Stimulated activated CD4-positive, alpha-beta T cell treated with anti-CD3 and anti-CD28 coated beads, Interleukin-15, amount 100 ng/mL, for 24 hours (primary cell): Measurements from ENCODE around the gene NCAPD2.
"Not testable (repeated sequence)": the region's sequence is repeated elsewhere in the genome, so short reads cannot be mapped to it uniquely, and the experiment has no call there.

Experiments used
- DNase-seq: peaks from one replicate; pipeline ENCODE4 v3.0.0-alpha.2; 2020

Gene NCAPD2

DNA sequence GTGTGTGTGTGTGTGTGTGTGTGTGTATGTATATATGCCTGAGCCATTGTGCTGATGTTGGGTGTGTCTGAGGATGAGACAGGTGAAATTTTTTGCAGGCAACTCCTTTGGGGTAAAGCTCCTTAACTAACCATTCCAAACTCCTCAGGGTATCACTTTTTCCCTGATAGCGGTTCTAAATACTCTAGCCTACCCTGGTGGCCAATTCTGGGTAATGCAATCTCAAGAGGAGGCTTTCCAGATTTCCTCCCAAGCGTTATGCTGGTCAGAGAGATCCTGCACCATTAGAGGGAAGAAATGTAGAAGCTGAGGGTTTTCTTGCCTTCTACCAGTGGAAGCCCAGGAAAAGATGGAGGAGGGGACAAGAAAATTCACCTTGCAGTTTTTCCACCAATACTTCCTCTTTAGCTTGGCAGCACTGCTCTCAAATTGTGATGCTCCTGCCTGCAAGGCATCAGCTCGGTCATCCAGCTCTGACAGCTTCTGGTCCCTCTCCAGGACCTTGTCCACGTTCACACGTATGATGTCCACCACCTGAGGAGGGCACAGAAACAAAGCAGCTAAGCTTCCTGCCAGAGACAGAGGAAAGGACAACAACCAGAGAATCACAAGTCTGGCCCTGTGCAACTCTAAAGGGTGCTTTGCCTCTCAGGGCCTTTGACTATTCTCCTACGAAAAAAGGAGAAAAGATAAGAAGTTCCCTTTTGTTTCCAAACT is 28.3 kb upstream of the NCAPD2 start:
- peak; percentile 49 for DNase-seq

DNA sequence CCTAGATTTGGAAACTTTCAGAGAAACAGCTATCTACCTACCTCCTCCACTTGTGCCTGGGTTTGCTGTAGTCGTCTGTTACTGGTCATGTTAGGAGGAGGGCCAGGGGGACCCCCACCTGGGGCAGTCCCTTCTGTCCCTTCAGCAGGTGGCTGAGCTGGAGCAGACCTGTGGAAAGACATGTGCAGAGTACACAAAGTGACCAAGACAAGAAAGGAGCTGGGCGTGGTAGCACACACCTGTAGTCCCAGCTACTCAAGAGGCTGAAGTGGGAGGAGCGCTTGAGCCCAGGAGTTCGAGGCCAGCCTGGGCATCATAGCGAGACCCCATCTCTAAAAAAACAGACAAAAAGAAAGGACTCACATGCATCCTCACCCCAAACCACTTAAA is 27.7 kb upstream of the NCAPD2 start:
- no peak for DNase-seq

DNA sequence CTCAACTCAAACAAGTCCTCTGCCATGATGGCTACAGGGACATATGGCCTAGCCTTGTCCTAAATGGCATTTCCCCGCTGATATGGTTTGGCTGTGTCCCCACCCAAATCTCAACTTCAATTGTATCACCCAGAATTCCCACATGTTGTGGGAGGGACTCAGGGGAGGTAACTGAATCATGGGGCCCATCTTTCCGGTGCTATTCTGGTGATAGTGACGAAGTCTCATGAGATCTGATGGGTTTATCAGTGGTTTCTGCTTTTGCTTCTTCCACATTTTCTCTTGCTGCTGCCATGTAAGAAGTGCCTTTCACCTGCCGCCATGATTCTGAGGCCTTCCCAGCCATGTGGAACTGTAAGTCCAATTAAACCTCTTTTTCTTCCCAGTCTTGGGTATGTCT is 27.2 kb upstream of the NCAPD2 start:
- DNase-seq: not testable (repeated sequence)

DNA sequence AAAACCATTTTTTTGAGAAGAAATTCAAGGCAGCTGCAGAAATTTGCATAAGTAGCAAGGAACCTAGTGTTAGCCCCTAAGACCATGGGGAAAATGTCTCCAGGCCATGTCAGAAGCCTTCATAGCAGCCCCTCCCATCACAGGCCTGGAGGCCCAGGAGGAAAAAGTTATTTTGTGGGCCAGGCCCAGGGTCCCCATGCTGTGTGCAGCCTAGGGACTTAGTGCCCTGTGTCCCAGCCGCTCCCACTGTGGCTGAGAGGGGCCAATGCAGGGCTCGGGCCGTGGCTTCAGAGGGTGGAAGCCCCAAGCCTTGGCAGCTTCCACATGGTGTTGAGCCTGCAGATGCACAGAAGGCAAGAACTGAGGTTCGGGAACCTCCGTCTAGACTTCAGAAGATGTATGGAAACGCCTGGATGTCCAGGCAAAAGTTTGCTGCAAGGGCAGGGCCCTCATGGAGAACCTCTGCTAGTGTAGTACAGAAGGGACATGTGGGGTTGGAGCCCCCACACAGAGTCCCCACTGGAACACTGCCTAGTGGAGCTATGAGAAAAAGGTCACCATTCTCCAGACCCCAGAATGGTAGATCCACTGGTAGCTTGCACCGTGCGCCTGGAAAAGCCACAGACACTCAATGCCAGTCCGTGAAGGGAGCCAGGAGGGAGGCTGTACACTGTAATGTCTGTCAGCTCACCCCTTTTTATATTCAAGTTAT is 26.2 kb upstream of the NCAPD2 start:
- DNase-seq: not testable (repeated sequence)

DNA sequence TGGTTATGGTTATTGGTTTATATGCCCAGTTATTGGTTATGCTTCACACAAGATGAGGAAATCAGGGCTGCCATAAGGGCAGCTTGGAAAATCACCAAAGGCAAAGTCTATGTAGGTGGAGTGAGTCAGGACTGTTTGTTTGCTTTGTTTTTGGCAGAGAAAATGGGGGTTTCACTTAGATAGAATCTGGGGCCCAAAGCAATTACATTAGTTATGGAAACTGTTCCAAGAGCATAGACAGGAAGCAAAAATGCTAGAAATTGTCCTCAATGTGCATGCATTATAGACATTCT is 25.7 kb upstream of the NCAPD2 start:
- DNase-seq: no peak

DNA sequence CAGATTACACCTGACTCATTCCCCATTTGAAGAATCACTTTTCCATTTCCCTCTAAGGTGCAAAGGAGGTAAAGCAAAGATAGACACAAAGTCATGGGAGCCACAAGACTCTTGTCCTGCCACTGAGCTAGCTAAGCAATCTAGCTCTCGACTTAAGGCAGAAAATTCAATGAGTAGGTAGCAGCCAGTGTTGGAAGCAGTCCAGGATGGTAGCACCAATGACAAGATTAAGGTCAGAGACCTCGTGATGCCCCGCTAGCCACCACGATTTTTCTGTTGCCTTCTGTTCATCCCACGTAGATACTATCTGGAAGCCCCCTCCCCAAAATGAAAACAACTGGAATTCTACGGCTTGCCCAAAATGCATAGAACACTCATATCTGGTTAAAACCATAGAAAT is 24.8 kb upstream of the NCAPD2 start:
- DNase-seq: no peak

DNA sequence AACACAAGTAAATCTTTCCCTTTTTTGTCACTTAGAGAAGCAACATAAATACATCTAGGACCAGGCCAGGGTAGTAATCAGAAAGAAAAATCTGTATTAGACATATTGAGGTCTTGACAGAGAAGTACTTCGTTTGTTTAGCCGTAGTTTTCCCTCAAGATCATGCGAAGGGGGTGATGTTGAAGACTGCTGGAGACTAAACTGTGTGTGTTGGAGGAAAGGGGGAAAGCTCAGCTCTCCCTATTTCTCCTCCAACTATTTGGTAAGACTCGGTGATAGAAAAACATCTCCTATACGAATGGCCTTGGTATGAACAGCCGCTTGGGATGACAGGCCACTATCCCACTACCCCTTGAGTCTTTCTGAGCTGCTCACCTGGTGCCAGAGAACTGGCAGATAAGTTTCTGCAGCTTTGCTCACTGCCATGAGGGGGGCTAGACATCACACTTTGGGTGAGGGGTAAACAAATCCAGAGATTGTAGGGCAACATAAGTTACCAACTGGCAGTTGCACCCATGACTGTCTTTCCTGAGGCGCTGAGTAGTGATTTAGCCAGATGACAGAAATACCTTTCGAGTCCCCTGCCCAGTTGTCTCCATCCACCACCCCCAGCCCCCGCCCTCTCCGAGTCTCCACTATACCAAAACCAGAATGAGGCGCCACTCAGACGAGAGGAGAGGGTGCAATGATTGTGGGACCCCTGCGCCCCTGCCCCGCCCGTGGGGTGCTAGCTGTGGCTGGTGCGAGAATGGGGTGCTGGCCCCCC is 24.1 kb upstream of the NCAPD2 start:
- no peak for DNase-seq

DNA sequence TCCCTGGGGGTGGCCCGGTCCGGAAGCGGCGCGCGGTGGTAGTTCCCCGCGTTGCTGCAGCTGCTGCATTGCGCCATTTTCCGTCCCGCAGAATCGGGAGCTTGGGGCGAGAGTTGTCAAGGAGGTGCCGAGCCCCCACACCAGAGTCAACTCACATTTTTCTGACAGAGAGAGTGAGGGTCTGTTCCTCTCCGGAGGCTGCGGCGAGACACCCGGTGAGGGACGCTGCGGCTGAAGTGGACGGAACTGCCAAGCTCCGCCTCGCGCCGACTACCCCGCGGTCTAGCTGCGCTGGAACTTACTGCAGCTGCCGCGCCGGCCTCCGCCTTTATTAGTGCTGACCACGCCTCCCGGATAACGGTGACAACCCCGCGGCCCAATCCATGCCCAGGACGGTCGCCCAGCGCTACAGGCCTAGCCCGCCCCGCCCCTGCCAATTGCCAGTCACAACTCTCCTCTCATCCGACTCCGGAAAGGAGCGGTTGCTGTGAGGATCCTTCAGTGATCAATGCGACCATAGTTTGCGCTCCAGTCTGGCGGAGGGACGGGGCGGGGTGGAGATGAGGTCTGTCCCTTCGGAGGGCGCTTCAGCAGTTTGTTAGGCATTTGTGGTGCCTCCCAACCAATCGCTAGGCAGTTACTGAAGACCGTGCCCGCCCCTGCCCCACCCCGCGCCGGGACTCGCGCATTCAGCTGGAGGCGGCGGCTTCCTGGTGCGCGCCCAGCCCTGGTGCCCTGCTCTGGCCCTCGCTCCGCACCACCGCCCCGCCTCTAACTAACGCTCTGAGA is 23.3 kb upstream of the NCAPD2 start, which contains the start of gene VAMP1:
Gene VAMP1, minus strand, starts transcription at position 303 of the 789 bp plus-strand sequence. Its CDS starts 146 bp downstream, at position 157.
- peak; percentile 100 for DNase-seq

DNA sequence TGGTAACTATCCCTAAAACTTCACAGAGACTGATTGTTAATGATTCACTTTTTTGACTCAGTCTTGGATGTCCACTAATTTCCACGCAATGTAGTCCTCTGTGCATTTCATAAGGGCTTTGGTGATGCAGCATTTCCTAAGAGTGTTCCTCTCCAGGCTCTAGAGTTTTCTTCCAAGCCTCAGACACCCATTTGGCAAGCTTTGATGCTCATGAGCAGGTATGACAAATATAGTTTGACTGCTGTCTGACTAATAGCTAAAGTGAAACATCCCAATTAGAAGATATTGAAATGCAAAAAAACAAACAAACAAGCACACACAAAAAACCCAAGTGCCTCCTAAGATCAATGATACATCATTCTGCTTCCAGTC is 21.9 kb upstream of the NCAPD2 start:
- DNase-seq: no peak

DNA sequence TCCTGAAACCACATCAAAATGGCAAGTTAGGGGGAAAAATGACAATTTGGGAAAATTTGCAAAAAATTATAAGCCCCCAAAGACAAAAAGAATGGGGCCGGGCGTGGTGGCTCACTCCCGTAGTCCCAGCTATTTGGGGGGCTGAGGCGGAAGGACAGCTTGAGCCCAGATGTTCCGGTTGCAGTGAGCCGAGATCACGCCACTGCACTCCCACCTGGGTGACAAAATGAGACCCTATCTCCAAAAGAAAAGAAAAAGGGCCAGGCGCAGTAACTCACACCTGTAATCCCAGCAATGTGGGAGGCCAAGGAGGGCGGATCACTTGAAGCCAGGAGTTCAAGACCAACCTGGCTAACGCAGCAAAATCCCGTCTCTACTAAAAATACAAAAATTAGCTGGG is 21.4 kb upstream of the NCAPD2 start:
- no peak for DNase-seq

DNA sequence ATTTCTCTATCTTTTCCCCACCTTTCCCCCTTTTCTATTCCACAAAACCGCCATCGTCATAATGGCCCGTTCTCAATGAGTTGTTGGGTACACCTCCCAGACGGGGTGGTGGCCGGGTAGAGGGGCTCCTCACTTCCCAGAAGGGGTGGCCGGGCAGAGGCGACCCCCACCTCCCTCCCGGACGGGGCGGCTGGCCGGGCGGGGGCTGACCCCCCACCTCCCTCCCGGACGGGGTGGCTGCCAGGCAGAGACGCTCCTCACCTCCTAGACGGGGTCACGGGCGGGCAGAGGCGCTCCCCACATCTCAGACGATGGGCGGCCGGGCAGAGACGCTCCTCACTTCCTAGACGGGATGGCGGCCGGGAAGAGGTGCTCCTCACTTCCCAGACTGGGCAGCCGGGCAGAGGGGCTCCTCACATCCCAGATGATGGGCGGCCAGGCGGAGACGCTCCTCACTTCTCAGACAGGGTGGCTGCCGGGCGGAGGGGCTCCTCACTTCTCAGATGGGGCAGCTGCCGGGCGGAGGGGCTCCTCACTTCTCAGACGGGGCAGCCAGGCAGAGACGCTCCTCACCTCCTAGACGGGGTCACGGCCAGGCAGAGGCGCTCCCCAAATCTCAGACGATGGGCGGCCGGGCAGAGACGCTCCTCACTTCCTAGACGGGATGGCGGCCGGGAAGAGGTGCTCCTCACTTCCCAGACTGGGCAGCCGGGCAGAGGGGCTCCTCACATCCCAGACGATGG is 18.5 kb upstream of the NCAPD2 start:
- DNase-seq: not testable (repeated sequence)

DNA sequence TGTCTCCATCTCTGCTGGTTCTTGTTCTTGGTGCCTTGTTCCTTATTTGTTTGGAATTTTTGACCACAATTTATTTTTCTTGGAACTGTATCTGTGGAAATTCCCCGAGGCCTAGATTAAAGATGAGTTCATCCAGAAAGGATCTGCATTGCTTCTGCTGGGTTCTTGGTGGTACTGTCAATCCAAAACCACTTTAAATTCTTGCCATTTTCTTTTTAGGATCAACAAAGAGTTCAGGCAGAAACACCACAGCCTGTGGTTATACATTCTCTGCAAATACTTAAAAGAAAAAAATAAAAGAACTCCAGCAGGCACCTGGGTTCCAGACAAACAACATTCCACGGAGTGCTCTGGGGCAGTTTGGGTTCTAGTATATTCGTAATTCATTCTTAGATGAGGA is 17.4 kb upstream of the NCAPD2 start:
- no peak for DNase-seq

DNA sequence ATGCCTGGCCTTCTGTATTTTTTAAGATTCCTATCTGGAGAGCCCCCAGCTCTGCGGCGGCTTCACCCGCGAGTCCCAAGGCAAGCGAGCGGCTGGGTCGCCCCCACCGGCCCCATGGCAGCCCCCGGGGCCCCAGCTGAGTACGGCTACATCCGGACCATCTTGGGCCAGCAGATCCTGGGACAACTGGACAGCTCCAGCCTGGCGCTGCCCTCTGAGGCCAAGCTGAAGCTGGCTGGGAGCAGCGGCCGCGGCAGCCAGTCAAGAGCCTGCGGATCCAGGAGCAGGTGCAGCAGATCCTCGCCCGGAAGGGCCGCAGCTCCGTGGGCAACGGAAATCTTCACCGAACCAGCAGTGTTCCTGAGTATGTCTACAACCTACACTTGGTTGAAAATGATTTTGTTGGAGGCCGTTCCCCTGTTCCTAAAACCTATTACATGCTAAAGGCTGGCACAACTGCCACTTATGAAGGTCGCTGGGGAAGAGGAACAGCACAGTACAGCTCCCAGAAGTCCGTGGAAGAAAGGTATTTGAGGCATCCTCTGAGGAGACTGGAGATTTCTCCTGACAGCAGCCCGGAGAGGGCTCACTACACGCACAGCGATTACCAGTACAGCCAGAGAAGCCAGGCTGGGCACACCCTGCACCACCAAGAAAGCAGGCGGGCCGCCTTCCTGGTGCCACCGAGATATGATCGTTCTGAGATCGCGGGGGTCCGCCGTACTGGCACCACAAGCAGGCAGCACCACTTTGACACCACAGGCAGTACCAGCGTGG is 16.1 kb upstream of the NCAPD2 start:
- DNase-seq: not testable (repeated sequence)

DNA sequence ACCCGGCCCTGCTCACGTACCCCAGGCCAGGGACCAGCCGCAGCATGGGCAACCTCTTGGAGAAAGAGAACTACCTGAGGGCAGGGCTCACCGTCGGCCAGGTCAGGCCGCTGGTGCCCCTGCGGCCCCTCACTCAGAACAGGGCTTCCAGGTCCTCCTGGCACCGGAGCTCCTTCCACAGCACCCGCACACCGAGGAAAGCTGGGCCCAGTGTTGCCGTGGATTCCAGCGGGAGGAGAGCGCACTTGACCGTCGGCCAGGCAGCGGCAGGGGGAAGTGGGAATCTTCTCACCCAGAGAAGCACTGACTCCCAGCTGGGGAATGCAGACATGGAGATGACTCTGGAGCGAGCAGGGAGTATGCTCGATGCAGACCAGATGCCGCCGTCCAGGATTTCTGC is 15.5 kb upstream of the NCAPD2 start:
- DNase-seq: no peak

DNA sequence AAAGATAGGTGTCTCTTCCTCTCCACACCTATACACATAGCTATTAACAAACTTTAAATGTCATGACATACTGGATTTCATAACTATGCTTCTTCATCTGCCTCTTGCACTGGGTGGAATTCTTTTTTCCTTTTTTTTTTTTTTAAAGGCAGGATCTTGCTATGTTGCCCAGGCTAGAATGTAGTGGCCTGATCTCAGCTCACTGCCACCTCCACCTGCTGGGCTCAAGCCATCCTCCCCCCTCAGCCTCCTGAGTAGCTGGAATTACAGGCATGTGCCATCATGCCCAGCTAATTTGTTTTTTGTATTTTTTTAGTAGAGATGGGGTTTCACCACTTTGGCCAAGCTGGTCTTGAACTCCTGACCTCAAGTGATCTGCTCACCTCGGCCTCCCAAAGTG is 5.7 kb upstream of the NCAPD2 start:
- DNase-seq: no peak

DNA sequence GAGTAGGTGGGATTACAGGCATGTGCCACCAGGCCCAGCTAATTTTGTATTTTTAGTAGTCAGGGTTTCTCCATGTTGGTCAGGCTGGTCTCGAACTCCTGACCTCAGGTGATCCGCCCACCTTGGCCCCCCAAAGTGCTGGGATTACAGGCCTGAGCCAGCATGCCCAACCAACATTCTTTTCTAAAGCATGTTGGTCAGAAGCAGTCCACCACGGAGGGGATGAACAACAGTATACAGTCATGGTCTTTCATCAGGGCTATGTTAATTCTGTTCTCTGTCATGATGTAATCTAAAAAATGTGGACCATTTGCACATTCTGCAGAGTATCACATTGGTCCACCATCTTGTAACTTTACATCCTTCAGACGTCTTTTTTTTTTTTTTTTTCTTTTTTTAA is 4.5 kb upstream of the NCAPD2 start:
- DNase-seq: no peak

DNA sequence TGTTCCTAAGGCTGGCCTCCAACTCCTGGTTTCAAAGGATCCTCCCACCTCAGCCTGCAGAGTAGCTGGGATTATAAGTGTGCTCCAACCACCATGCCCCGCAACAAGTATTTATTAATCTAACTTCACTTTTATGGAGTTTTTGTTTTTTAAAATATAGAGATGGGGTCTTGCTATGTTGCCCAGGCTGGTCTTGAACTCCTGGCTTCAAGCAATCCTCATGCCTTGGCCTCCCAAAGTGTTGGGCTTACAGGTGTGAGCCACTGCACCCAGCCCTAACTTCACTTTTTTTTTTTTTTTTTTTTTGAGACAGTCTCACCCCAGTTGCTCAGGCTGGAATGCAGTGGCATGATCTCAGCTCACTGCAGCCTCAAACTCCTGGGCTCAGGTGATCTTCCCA is 3.2 kb upstream of the NCAPD2 start:
- DNase-seq: not testable (repeated sequence)

DNA sequence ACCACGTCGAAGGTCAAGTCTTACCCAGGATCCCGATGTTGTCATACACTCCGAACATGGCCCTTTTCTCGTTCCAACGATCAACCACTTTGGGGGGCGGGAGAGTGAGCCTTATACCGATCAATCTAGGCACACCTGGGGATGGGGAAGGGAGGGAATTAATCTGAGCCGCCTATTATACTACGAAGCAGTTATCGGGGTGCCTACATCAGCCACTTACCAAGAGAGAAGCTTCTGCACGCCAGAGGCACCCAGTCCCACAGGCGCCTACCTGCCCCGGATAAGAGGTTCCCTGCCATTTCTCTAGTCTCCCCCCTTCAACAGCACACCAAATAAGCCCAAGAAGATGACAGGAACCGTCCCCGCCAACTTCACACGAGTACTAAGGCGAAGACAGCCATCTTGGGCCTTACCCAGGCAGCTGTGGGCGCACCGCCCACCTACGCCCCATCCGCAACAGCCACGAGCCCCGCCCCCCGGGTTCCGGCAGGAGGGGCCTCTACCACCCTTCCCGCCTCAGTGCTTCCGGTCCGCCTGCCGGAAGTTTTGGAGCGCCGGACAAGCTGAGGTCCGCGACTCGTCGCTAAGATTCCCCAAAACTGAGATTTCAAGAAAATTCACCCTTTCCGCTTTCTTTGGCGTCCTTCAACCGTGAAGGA is 935 bp upstream of the NCAPD2 start, which contains the start of gene MRPL51:
Gene MRPL51, minus strand, starts transcription at position 425 of the 659 bp plus-strand sequence. Its CDS starts 126 bp downstream, at position 299.
- peak; percentile 99 for DNase-seq

DNA sequence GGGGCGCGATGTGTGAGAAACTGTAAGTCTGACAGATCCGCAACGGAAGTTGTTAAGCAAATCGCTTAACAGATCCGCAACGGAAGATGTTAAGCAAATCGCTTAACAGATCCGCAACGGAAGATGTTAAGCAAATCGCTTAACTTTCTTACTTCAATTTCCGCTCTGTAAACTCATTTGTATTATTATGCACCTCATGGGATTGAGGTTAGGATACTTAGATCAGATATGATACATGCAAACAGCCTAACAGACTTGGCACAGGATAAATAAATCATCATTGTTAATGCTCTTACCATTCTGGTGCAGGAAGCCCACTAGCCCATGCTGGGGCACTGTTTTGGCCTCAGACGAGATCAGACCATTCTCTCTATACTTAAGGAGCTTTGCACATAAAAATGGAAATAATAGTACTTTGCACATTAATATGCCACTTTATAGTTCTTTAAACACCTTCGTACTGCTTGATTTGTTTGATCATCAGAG is 399 bp downstream of the NCAPD2 start:
- no peak for DNase-seq

DNA sequence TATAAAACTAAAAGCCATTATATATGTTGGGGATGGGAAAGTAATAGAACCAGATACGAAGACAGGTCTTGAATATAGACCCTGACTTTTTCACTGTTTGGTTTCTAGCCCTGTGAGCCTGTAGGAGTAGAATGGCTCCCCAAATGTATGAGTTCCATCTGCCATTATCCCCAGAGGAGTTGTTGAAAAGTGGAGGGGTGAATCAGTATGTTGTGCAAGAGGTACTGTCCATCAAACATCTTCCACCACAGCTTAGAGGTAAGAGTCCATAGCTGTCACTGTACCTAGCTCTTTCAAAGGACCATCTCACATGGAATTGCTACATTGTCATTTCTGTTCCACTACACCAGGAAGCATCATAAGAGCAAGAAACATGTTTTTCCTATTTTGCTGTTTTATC is 1.1 kb downstream of the NCAPD2 start:
- no peak for DNase-seq

DNA sequence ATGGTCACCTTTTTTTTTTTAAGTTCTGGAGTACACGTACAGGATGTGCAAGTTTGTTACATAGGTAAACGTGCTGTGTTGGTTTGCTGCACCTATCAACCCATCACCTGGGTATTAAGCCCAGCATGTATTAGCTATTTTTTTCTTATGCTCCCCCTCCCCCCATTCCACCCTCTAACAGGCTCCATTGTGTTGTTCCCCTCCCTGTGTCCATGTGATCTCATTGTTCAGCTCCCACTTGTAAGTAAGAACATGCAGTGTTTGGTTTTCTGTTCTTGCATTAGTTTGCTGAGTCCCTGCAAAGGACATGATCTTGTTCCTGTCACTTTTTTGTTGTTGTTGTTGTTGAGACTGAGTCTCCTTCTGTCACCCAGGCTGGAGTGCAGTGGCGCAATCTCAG is 3.4 kb downstream of the NCAPD2 start:
- not testable (repeated sequence) for DNase-seq
